ENCODE data around the gene CSAD. TPM values are rescaled to one million over a fixed set of nuclear protein-coding genes. Genes with fewer than 3 reads are reported as not detected.

The CSAD gene
- total and polyA plus RNA-seq, 2 donors (not counting 3 experiments of a cell fraction or from before 2014, with no cell fraction given) = 21.1 to 24.4 TPM

GRCh38 chr12:53115112-53115890 is 65.4 kb downstream of the CSAD start:
- dilution Hi-C loops (cut with MboI; ENCODE audit: extremely low pct_ligation_motif_present, low sequenced_read_pairs) = no loop called here
- Histone ChIP-seq H3K4me2 (ENCODE audit: insufficient read depth, low read length) (no peak overlapping the region), H3K9me1 (replicated peaks; ENCODE audit: control insufficient read depth, extremely low read depth, insufficient read depth, low read length) (no peaks in the 10 kb centered on the region), H3K27ac (ENCODE audit: insufficient read depth, low read depth, low read length) (no peak overlapping the region), H2AFZ (ENCODE audit: low read depth, low read length) (no peak overlapping the region), H3K27me3 (ENCODE audit: control insufficient read depth in 2 of 2, insufficient read depth in 2 of 2, low read length in 2 of 2) (no peaks in the 10 kb centered on the region), H3K4me3 (replicated peaks in 1 of 3; ENCODE audit: insufficient read depth in 1 of 3, low read depth in 1 of 3, low read length in 3 of 3) (no peak overlapping the region), H3K36me3 (ENCODE audit: control insufficient read depth in 2 of 2, extremely low read depth in 1 of 2, insufficient read depth in 2 of 2, low read length in 2 of 2) (no peaks in the 10 kb centered on the region), H3K9ac (replicated peaks; ENCODE audit: extremely low read depth, insufficient read depth, low read length) (no peak overlapping the region), H4K20me1 (replicated peaks; ENCODE audit: control insufficient read depth, extremely low read depth, insufficient read depth, low read length) (no peaks in the 10 kb centered on the region), H3K4me1 (ENCODE audit: control insufficient read depth, extremely low read depth, insufficient read depth, low read length) (no peaks in the 10 kb centered on the region), H3K79me2 (ENCODE audit: control insufficient read depth, insufficient read depth, low read length) (no peaks in the 10 kb centered on the region), H3K9me3 (replicated peaks; ENCODE audit: control insufficient read depth, insufficient read depth, low read length) (no peaks in the 10 kb centered on the region)
- DNase-seq (ENCODE audit: low read depth, low spot score) (no peak), FAIRE-seq (no peak)
- intact Hi-C loops (cut with micrococcal nuclease) = no loop called here
- BruUV-seq (replicated peaks) = no TSS peak
- POLR2A ChIA-PET = no interaction called here
- TF ChIP-seq MYC (IDR thresholded peaks at IDR 0.05; ENCODE audit: low read depth, low read length) (no peak), CTCF (IDR thresholded peaks at IDR 0.05; ENCODE audit: extremely low read depth in 1 of 2, insufficient read depth in 1 of 2, low read depth in 1 of 2, low read length in 2 of 2) (no peak), POLR2AphosphoS5 (IDR thresholded peaks at IDR 0.05; ENCODE audit: insufficient read depth, low read depth, low read length) (no peak), EZH2 (IDR thresholded peaks at IDR 0.05; ENCODE audit: borderline replicate concordance, low read depth, low read length, severe bottlenecking) (no peak), FOS (IDR thresholded peaks at IDR 0.05; ENCODE audit: borderline replicate concordance, insufficient read depth, low read length) (no peak), GATA2 (IDR thresholded peaks at IDR 0.05; ENCODE audit: insufficient read depth, insufficient read length, low read depth, low read length) (no peak), MAX (IDR thresholded peaks at IDR 0.05; ENCODE audit: insufficient read depth, insufficient read length) (no peak), POLR2A (IDR thresholded peaks at IDR 0.05; ENCODE audit: low read depth, low read length) (no peak), JUN (IDR thresholded peaks at IDR 0.05; ENCODE audit: borderline replicate concordance, insufficient read depth, insufficient read length, low read depth) (no peak)
- CTCF ChIA-PET = no interaction called here

All from endothelial cell of umbilical vein (primary cell).